K562 (cell line): Measurements from ENCODE around the gene SLC13A3. TPM values are rescaled to one million over a fixed set of nuclear protein-coding genes. Genes with fewer than 3 reads are reported as not detected.

Source experiments
- AFF1 ChIP-seq, 2 experiments: fragments of 450-650 bp; IDR thresholded peaks; 2 replicates each; pipeline ENCODE4 v1.6.1; 2018; ENCODE audit warnings: mild to moderate bottlenecking in 2 of 2, low read depth in 1 of 2; ENCODE audit not compliant: partially characterized antibody in 2 of 2
- ARNT ChIP-seq, 2 experiments: fragments of 450-650 bp; IDR thresholded peaks; 2 replicates each; pipeline ENCODE4 v1.6.1; 2016; ENCODE audit warnings: mild to moderate bottlenecking in 1 of 2
- ATF1 ChIP-seq, 2 experiments: fragments of 450-650 bp in 1 of 2; IDR thresholded peaks; 2 replicates each; pipeline ENCODE4 v1.6.1; 2016; ENCODE audit warnings: missing compliant biosample characterization in 1 of 2, missing genetic modification characterization in 1 of 2
- ELF1 ChIP-seq: fragments of 200-800 bp; sonication (Bioruptor generic); IDR thresholded peaks from 2 replicates; pipeline ENCODE4 v1.6.1; 2016; ENCODE audit warnings: missing genetic modification characterization, missing compliant biosample characterization
- ERF ChIP-seq: fragments of 450-650 bp; formaldehyde crosslinking; IDR thresholded peaks from 2 replicates; pipeline ENCODE4 v1.4.0; 2020; ENCODE audit warnings: mild to moderate bottlenecking, mixed read lengths
- GABPA ChIP-seq: fragments of 200-800 bp; sonication (Bioruptor generic); conservative IDR thresholded peaks from 2 replicates; pipeline ENCODE4 v1.6.1; 2016; ENCODE audit warnings: low read depth, missing genetic modification characterization, missing compliant biosample characterization
- HMG20A ChIP-seq: fragments of 450-650 bp; formaldehyde crosslinking; conservative IDR thresholded peaks from 2 replicates; pipeline ENCODE4 v1.4.0; 2020; ENCODE audit warnings: mild to moderate bottlenecking, mixed read lengths
- HNRNPL ChIP-seq: fragments of 200-400 bp; formaldehyde crosslinking; IDR thresholded peaks from 2 replicates; pipeline ENCODE4 v1.6.1; 2017; ENCODE audit warnings: low read depth, mild to moderate bottlenecking, low read length
- NFE2 ChIP-seq: IDR thresholded peaks from 2 replicates; pipeline ENCODE4 v1.6.1; 2014; ENCODE audit warnings: antibody characterized with exemption, low read depth
- RERE ChIP-seq: sonication (generic); formaldehyde crosslinking; IDR thresholded peaks from 2 replicates; pipeline ENCODE4 v1.8.0; 2023; ENCODE audit warnings: missing genetic modification reagents, mild to moderate bottlenecking, borderline replicate concordance
- SIX5 ChIP-seq, 2 experiments: IDR thresholded peaks; 2 replicates each; pipeline ENCODE4 v1.6.1; 2011; ENCODE audit warnings: low read length in 2 of 2, borderline replicate concordance in 1 of 2, low read depth in 1 of 2, mild to moderate bottlenecking in 1 of 2, moderate library complexity in 1 of 2; ENCODE audit not compliant: insufficient read depth in 1 of 2
- SNRNP70 ChIP-seq: fragments of 200-400 bp; formaldehyde crosslinking; optimal IDR thresholded peaks from 2 replicates; pipeline ENCODE3; 2017; ENCODE audit warnings: low read depth, low read length
- SUPT5H ChIP-seq: fragments of 450-650 bp; IDR thresholded peaks from 2 replicates; pipeline ENCODE4 v1.6.1; 2016
- ZFP91 ChIP-seq: sonication (generic); formaldehyde crosslinking; IDR thresholded peaks from 2 replicates; pipeline ENCODE4 v1.8.0; 2022; ENCODE audit warnings: mild to moderate bottlenecking, missing genetic modification reagents
- ZNF740 ChIP-seq, 3 experiments: fragments of 200-800 bp in 1 of 3; sonication (Bioruptor generic) in 1 of 3; sonication (generic) in 1 of 3; formaldehyde crosslinking in 1 of 3; IDR thresholded peaks; 2 replicates each; pipeline versions ENCODE4 v1.6.1 to v1.8.0; 2016 to 2022; ENCODE audit warnings: mild to moderate bottlenecking in 2 of 3, missing compliant biosample characterization in 2 of 3, missing genetic modification characterization in 2 of 3, missing genetic modification reagents in 1 of 3
- polyA plus RNA-seq, 8 experiments: library from polyadenylated mRNA; depleted of rRNA in 4 of 8; stranded (reverse) in 5 of 8; unstranded in 3 of 8; fragments of >200 nt; fragmentation: Nextera tagmentation in 2 of 8; fragmentation: Illumina TruSeq in 1 of 8; extraction: Ambion mirVana in 2 of 8; extraction: Trizol in 1 of 8; gene quantifications; 2 replicates each; pipeline versions ENCODE4 v1.2.1 to v1.2.3, GENCODE V29; 2011 to 2014; ENCODE audit warnings: inconsistent platforms in 1 of 8, missing spikeins in 1 of 8
- total RNA-seq, 7 experiments: library from RNA; depleted of rRNA in 6 of 7; stranded (reverse); fragments of >200 nt in 6 of 7; fragmentation: Illumina TruSeq in 2 of 7; extraction: Trizol in 2 of 7; gene quantifications; 2 replicates each; pipeline versions ENCODE4 v1.2.1 to v1.2.3, GENCODE V29; 2011 to 2021; ENCODE audit warnings: low replicate concordance in 1 of 7

SLC13A3 gene
- total and polyA plus RNA-seq, 9 of the 15 experiments (the other 6 are each of a cell fraction or from before 2014, with no cell fraction given), result 5.5 to 16.4 (median 8.5) TPM

- TF ChIP-seq GABPA (tag) (0 out of 2 replicates have a peak, but pooled peaks have one; percentile 39), SUPT5H (no peak), ZNF740 (CRISPR knock-in tag; IDR thresholded peaks at IDR 0.05) (no peak), ZNF740 (tag; IDR thresholded peaks at IDR 0.05) (no peak), SNRNP70 (no peak), ATF1 (CRISPR knock-in tag; IDR thresholded peaks at IDR 0.05) (no peak), ATF1 (tag; IDR thresholded peaks at IDR 0.05) (peak; percentile 35; the same call in 1 of the 2 replicates), ERF (CRISPR knock-in tag) (no peak), SIX5 (IDR thresholded peaks at IDR 0.05; ENCODE audit: borderline replicate concordance in 1 of 2, insufficient read depth in 1 of 2, low read depth in 1 of 2, low read length in 2 of 2) (peak in 1 of 2 experiments; percentile 55; a peak in 1 of 4 replicates), ARNT (IDR thresholded peaks at IDR 0.05) (no peak), RERE (CRISPR knock-in tag) (no peak), AFF1 (IDR thresholded peaks at IDR 0.05; ENCODE audit: low read depth in 1 of 2, partially characterized antibody in 2 of 2) (peak in 1 of 2 experiments; percentile 40), NFE2 (peak; percentile 49; the same call in 1 of the 2 replicates), HNRNPL (no peak), ELF1 (tag) (no peak), ZFP91 (CRISPR knock-in tag) (no peak), HMG20A (CRISPR knock-in tag) (no peak)
Observed at GRCh38 chr20:46694484-46694883, 43.2 kb upstream of the SLC13A3 start (continued).
